PFSK-1 (cell line): ENCODE measurements around the gene KCNK3.

Source experiments
- FOXP2 ChIP-seq: optimal IDR thresholded peaks from 2 replicates; pipeline ENCODE3; 2011; ENCODE audit warnings: borderline replicate concordance, control low read depth, inconsistent platforms; ENCODE audit not compliant: insufficient read depth; ENCODE audit errors: extremely low read length, extremely low read depth
- POLR2AphosphoS5 ChIP-seq: IDR thresholded peaks from 2 replicates; pipeline ENCODE4 v1.6.1; 2012; ENCODE audit warnings: low read depth, mild to moderate bottlenecking, control low read depth, low read length, moderate library complexity
- SIN3A ChIP-seq: IDR thresholded peaks from 2 replicates; pipeline ENCODE4 v1.6.1; 2012; ENCODE audit warnings: mild to moderate bottlenecking, low read length, moderate library complexity, borderline replicate concordance; ENCODE audit not compliant: insufficient read depth
- TAF1 ChIP-seq: IDR thresholded peaks from 2 replicates; pipeline ENCODE4 v1.6.1; 2012; ENCODE audit warnings: low read length, control low read depth, borderline replicate concordance; ENCODE audit not compliant: insufficient read depth
- TF ChIP-seq, protein P1 (sequence below), 2 experiments: IDR thresholded peaks; 2 replicates each; pipeline versions ENCODE4 v1.6.1 to v1.8.0; 2011 to 2012; ENCODE audit warnings: low read depth in 2 of 2, low read length in 2 of 2, control low read depth in 1 of 2, inconsistent platforms in 1 of 2, mild to moderate bottlenecking in 1 of 2, moderate library complexity in 1 of 2; ENCODE audit not compliant: insufficient read depth in 1 of 2

Gene KCNK3

DNA sequence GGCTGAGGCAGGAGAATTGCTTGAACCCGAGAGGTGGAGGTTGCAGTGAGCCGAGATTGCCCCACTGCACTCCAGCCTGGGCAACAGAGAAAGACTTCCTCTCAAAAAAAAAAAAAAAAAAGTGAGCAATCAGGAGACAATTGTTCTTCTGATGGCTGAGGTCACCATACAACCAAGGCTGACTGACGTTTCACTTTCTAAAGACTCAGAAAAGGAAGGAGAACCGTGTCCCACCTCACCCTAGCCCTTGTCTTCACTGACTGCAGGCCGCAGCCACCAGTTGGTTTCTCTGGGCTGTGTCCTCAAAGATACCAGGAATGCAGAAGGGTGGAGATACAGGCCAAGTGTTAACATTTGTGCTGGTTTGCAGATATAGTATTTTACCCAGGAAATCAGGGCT, 63.8 kb downstream of the KCNK3 start:
- TF ChIP-seq SIN3A (no peak), POLR2AphosphoS5 (no peak), FOXP2 (no peak), TAF1 (no peak)
- TF ChIP-seq, protein P1, sequence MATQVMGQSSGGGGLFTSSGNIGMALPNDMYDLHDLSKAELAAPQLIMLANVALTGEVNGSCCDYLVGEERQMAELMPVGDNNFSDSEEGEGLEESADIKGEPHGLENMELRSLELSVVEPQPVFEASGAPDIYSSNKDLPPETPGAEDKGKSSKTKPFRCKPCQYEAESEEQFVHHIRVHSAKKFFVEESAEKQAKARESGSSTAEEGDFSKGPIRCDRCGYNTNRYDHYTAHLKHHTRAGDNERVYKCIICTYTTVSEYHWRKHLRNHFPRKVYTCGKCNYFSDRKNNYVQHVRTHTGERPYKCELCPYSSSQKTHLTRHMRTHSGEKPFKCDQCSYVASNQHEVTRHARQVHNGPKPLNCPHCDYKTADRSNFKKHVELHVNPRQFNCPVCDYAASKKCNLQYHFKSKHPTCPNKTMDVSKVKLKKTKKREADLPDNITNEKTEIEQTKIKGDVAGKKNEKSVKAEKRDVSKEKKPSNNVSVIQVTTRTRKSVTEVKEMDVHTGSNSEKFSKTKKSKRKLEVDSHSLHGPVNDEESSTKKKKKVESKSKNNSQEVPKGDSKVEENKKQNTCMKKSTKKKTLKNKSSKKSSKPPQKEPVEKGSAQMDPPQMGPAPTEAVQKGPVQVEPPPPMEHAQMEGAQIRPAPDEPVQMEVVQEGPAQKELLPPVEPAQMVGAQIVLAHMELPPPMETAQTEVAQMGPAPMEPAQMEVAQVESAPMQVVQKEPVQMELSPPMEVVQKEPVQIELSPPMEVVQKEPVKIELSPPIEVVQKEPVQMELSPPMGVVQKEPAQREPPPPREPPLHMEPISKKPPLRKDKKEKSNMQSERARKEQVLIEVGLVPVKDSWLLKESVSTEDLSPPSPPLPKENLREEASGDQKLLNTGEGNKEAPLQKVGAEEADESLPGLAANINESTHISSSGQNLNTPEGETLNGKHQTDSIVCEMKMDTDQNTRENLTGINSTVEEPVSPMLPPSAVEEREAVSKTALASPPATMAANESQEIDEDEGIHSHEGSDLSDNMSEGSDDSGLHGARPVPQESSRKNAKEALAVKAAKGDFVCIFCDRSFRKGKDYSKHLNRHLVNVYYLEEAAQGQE (IDR thresholded peaks at IDR 0.05; ENCODE audit: insufficient read depth in 1 of 2, low read depth in 2 of 2, low read length in 2 of 2) = no peak

DNA sequence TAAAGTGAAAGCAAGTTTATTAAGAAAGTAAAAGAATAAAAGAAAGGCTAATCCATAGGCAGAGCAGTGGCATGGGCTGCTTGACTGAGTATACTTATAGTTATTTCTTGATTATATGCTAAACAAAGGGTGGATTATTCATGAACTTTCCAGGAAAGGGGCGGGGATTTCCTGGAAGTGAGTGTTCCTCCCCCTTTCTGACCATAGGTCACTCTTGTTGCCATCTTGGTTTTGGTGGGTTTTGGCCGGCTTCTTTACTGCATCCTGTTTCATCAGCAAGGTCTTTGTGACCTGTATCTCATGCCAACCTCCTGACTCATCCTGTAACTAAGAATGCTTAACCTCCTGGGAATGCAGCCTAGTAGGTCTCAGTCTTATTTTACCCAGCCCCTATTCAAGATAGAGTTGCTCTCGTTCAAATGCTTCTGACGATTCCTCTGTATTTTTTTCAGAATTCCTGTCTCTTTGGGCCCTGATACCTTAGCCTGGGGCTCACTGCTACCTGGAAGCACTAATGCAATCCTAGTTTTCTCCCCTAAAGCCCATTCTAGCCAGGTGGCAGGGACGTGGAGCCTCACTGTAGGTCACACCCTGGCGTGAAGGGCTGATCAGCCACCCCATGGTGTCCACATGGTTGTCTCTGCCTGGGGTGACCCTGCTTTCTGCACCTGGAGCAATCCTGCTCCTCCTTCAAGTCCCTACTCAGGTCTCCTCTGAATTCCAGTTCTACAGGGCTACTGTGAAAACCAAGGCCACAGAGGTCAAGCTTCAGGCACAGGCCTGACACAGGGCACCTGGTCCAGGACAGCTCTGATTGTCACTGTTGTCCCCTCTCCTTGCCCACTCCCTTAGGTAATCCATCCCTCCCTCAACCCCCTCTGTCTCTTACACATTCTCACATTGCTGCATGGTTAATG, 65.6 kb downstream of the KCNK3 start:
- TF ChIP-seq SIN3A = no peak
- TF ChIP-seq, protein P1 (IDR thresholded peaks at IDR 0.05; ENCODE audit: insufficient read depth in 1 of 2, low read depth in 2 of 2, low read length in 2 of 2) = no peak
- TF ChIP-seq TAF1 = 0 out of 2 replicates have a peak, but pooled peaks have one; percentile 20
- TF ChIP-seq POLR2AphosphoS5 = peak; percentile 48

DNA sequence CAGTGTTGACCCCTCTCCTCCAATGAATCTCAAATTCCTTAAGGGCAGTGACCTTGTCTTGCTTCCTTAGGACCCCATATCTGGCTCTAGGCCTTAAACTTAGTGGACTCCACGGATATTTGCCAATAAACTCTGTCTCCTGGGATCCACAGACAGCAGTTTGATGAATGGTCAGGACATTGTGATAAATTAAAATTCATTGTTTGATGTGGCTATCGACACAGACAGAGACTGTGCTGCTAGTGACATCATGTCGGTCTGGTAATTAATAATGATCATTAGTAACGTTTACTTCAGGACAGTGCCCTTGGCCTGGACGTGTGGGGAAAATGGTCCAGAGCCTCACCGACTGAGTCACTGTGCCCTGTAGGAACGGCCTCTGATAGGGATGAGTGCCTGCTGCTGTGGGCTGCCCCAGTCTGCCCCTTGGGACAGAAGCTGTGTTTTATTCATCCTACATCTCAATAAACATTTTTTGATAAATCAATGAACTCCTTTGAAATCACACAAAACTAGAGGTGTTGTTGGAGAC, 66.3 kb downstream of the KCNK3 start:
- TF ChIP-seq, protein P1 (IDR thresholded peaks at IDR 0.05; ENCODE audit: insufficient read depth in 1 of 2, low read depth in 2 of 2, low read length in 2 of 2) = no peak
- TF ChIP-seq SIN3A = no peak
- TF ChIP-seq FOXP2 = no peak
- no peak for TF ChIP-seq POLR2AphosphoS5
- no peak for TF ChIP-seq TAF1

DNA sequence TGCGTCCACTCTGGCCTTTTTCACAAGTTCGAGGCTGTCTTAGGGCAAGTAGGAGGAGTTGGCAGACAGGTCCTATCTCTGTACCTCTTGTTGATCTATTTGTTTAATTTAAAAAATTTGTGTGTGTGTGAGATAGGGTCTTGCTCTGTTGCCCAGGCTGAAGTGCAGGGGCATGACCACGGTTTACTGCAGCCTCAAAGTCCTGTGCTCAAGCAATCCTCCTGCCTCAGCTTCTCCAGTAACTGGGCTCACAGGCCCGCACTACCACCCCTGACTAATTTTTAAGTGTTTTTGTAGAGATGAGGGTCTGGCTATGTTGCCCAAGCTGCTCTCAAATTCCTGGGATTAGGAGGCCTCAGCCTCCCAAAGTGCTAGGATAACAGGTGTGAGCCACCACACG, 67.3 kb downstream of the KCNK3 start:
- TF ChIP-seq TAF1 = no peak

DNA sequence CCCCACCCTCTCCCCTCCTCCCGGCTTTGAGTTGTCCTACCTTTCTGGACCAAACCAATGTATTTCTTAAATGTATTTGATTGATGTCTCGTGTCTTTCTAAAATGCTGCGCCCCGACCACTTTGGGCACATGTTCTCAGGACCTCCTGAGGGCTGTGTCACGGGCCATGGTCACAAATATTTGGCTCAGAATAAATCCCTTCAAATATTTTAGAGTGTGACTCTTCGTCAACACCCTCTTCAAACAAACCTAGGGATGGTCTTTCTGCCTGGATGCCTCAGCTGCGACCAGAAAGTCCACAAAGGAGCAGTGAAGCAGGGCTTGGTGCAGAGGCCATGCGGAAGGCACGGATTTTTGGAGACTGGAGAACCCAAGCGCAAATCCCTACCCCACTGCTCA, 70.5 kb downstream of the KCNK3 start:
- TF ChIP-seq, protein P1 (IDR thresholded peaks at IDR 0.05; ENCODE audit: insufficient read depth in 1 of 2, low read depth in 2 of 2, low read length in 2 of 2) = no peak
- TF ChIP-seq POLR2AphosphoS5 (no peak), TAF1 (no peak), FOXP2 (no peak), SIN3A (no peak)
